ENCODE measurements around the gene REPS2. TPM values are rescaled to one million over a fixed set of nuclear protein-coding genes. Genes with fewer than 3 reads are reported as not detected.

REPS2 gene
- total RNA-seq = 6.8 and 7.5 TPM in 2 replicates

DNA sequence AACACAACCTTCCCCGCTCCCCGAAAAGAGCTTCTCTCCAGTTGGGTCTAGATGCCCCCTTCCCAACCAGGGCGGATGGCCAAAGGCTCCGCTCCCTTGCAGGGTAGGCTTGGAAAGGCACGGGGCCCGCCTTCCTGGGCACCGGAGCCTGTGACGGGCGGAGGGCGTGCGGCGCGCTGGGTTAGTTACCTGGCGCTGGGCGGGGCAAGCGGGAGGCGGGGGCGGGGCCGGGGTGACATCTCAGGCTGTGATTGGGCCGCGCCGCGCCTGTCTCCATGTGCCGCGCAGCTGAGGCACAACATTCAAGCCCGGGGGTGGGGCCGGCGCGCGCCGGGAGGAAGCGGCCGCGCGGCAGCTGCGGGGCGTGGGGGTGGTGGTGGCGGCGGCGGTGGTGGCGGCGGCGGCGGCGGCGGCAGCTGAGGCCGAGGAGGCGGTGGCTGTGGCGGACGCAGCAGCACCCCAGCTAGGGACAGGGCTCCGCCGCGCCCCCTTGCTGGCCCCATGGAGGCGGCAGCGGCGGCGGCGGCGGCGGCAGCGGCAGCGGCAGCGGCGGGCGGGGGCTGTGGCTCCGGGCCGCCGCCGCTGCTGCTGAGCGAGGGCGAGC, at the start of gene REPS2:
REPS2 (plus strand) TSS at position 298 of the 604 bp plus-strand sequence; CDS start at position 502, 204 bp downstream.

Other genes with a start within 250 kb of the REPS2 start
- gene CTPS2, start 234.0 kb upstream of the REPS2 start, total RNA-seq = 6.4 and 6.8 TPM in 2 replicates
- 19.6 and 21.7 TPM in 2 replicates for gene SYAP1, start 227.0 kb upstream of the REPS2 start, total RNA-seq
- gene TXLNG, start 160.2 kb upstream of the REPS2 start, total RNA-seq = 5.8 and 10.4 TPM in 2 replicates
- gene RBBP7, start 76.3 kb upstream of the REPS2 start, total RNA-seq = 66.7 and 73.3 TPM in 2 replicates

Measured in cardiac ventricle fibroblast (primary cell).